Spleen (tissue), 7 donors: ENCODE data around the gene PTPRG.

ENCODE experiments used
- POLR2AphosphoS5 ChIP-seq, 3 donors: sonication (generic); formaldehyde crosslinking; IDR thresholded peaks; one replicate each; pipeline ENCODE4 v1.5.1; 2017; ENCODE audit warnings: antibody characterized with exemption in 3 of 3
- TF ChIP-seq, protein P1 (sequence below), 11 experiments: fragments of 200-600 bp in 7 of 11; fragments of 450-650 bp in 4 of 11; sonication (generic) in 4 of 11; IDR thresholded peaks in 8 of 11; conservative IDR thresholded peaks in 3 of 11; 1 replicate in 7 of 11; 2 replicates in 4 of 11; pipeline versions ENCODE4 v1.4.0 to v1.8.0; 2016 to 2021; ENCODE audit warnings: antibody characterized with exemption in 11 of 11, inconsistent platforms in 4 of 11, mild to moderate bottlenecking in 1 of 11
- donor health status: DM: no; HTN: no; CAD: no; lungs with moderate emphysema.
- donor health status: DM: no; HTN: no; CAD: no.
- donor health status: DM: no; HTN: no; CAD: no.

DNA sequence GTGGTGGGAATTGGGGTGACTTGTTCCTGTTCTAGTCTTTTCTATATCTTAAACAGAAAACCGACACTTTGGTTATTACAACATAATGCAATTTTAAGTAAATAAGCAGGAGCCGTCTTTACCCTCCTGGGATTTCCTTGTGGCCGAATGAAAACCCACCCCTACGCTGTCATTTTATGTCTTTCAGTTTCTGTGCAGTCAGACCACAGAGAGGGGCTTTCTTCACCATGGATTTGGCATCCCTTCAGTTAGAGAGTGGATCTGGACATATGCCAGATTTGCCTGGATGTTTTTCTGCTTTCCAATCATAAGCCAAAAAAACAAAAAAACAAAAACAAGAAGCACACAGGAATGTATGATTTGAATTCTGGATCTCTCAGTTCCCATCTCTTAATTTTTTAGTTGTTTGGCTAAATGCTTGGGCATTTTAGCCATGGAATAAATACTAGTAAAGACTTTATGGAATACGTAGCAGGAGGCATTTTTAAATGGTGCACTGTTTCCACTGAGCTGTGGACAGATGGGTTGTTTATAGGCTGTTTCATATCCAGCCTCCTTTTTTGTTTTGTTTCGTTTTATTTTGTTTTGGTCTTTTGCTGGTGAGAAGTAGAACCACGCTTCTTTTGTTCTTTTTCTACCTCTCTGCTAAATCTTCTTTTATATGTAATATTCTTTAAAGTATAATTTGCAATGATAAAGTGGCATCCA is 539.1 kb downstream of the PTPRG start:
- TF ChIP-seq, protein P1, sequence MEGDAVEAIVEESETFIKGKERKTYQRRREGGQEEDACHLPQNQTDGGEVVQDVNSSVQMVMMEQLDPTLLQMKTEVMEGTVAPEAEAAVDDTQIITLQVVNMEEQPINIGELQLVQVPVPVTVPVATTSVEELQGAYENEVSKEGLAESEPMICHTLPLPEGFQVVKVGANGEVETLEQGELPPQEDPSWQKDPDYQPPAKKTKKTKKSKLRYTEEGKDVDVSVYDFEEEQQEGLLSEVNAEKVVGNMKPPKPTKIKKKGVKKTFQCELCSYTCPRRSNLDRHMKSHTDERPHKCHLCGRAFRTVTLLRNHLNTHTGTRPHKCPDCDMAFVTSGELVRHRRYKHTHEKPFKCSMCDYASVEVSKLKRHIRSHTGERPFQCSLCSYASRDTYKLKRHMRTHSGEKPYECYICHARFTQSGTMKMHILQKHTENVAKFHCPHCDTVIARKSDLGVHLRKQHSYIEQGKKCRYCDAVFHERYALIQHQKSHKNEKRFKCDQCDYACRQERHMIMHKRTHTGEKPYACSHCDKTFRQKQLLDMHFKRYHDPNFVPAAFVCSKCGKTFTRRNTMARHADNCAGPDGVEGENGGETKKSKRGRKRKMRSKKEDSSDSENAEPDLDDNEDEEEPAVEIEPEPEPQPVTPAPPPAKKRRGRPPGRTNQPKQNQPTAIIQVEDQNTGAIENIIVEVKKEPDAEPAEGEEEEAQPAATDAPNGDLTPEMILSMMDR (IDR thresholded peaks at IDR 0.05 in 8 of 11, conservative IDR thresholded peaks at IDR 0.05 in 3 of 11), result no peak
- no peak for TF ChIP-seq POLR2AphosphoS5 (IDR thresholded peaks at IDR 0.05)
